Measurements from ENCODE around the gene SEH1L.

- TF ChIP-seq CTCF (IDR thresholded peaks at IDR 0.05; ENCODE audit: borderline replicate concordance, extremely low read depth, low read length, poor library complexity, severe bottlenecking) (no peak), EZH2 (IDR thresholded peaks at IDR 0.05; ENCODE audit: borderline replicate concordance, low read depth, low read length, severe bottlenecking) (no peak)
These were observed 44.0 kb downstream of the SEH1L start for GRCh38 chr18:12991821-12992179.
